H1 (cell line): Measurements from ENCODE around the gene CPA1. TPM values are rescaled to one million over a fixed set of nuclear protein-coding genes. Genes with fewer than 3 reads are reported as not detected.

ENCODE experiments used
- CTCF ChIA-PET: fragments of 300-600 bp; sonication (Branson Sonifier 250); formaldehyde crosslinking; loops from one replicate; lab custom pipeline; 2021; ENCODE audit not compliant: partially characterized antibody; lab: Charles Lee
- POLR2A ChIA-PET: fragments of 300-600 bp; sonication (Branson Sonifier 250); formaldehyde crosslinking; loops from one replicate; lab custom pipeline; 2021; ENCODE audit warnings: inconsistent platforms; ENCODE audit not compliant: partially characterized antibody; lab: Charles Lee
- DNase-seq, 2 experiments: peaks; one replicate each; pipeline versions ENCODE4 v3.0.0 to v3.0.0-alpha.2; 2010 to 2022; ENCODE audit warnings: low spot score in 2 of 2, low read depth in 1 of 2, mixed read lengths in 1 of 2
- FAIRE-seq: peaks from 2 replicates; lab custom pipeline; 2011; peaks lifted over from hg19 to GRCh38; lab: Jason Lieb, UNC
- H2AFZ ChIP-seq: 2 replicates; pipeline ENCODE4 v1.8.1; 2012; ENCODE audit warnings: low read length, inconsistent platforms
- H2AK5ac ChIP-seq: 2 replicates; pipeline ENCODE4 v1.6.1; 2013; ENCODE audit warnings: low read depth, low read length
- H2BK120ac ChIP-seq: replicated peaks from 2 replicates; pipeline ENCODE3; 2013; ENCODE audit warnings: low read depth, low read length, inconsistent platforms
- H2BK12ac ChIP-seq: 2 replicates; pipeline ENCODE4 v1.6.1; 2013; ENCODE audit warnings: low read depth, low read length
- H2BK15ac ChIP-seq: 2 replicates; pipeline ENCODE4 v1.6.1; 2013; ENCODE audit warnings: low read length
- H2BK20ac ChIP-seq: 2 replicates; pipeline ENCODE4 v1.6.1; 2013; ENCODE audit warnings: low read length
- H2BK5ac ChIP-seq: 2 replicates; pipeline ENCODE4 v1.6.1; 2013; ENCODE audit warnings: low read depth, low read length
- H3K14ac ChIP-seq: 2 replicates; pipeline ENCODE4 v1.6.1; 2013; ENCODE audit warnings: inconsistent platforms; ENCODE audit not compliant: insufficient read length
- H3K18ac ChIP-seq: 2 replicates; pipeline ENCODE4 v1.6.1; 2013; ENCODE audit warnings: low read length; ENCODE audit errors: extremely low read depth
- H3K23ac ChIP-seq: 2 replicates; pipeline ENCODE4 v1.6.1; 2013; ENCODE audit warnings: inconsistent platforms; ENCODE audit not compliant: insufficient read length
- H3K23me2 ChIP-seq: 2 replicates; pipeline ENCODE4 v1.6.1; 2013; ENCODE audit warnings: low read depth, low read length
- H3K27ac ChIP-seq: 2 replicates; pipeline ENCODE4 v1.6.1; 2011; ENCODE audit warnings: low read depth, low read length, inconsistent platforms
- H3K27me3 ChIP-seq, 4 experiments: replicated peaks in 1 of 4; 1 replicate in 1 of 4; 2 replicates in 3 of 4; pipeline versions ENCODE4 v1.6.1 to v1.8.1; 2011 to 2013; ENCODE audit warnings: low read length in 3 of 4, mild to moderate bottlenecking in 3 of 4, inconsistent platforms in 2 of 4, mixed read lengths in 2 of 4, moderate library complexity in 1 of 4; ENCODE audit not compliant: control insufficient read depth in 3 of 4, insufficient read depth in 3 of 4; ENCODE audit errors: extremely low read depth in 1 of 4
- H3K36me3 ChIP-seq, 4 experiments: 2 replicates each; pipeline versions ENCODE4 v1.6.1 to v1.8.1; 2011 to 2013; ENCODE audit warnings: mild to moderate bottlenecking in 4 of 4, low read length in 3 of 4, moderate library complexity in 2 of 4, control low read depth in 1 of 4, inconsistent platforms in 1 of 4; ENCODE audit not compliant: insufficient read depth in 4 of 4, control insufficient read depth in 2 of 4
- H3K4ac ChIP-seq: replicated peaks from 2 replicates; pipeline ENCODE3; 2013; ENCODE audit warnings: low read length, low read depth, mixed read lengths, inconsistent platforms; ENCODE audit not compliant: insufficient read length
- H3K4me1 ChIP-seq, 4 experiments: replicated peaks in 1 of 4; 1 replicate in 1 of 4; 2 replicates in 3 of 4; pipeline versions ENCODE4 v1.6.1 to v1.8.1; 2011 to 2013; ENCODE audit warnings: low read length in 3 of 4, inconsistent platforms in 2 of 4, mixed read lengths in 1 of 4; ENCODE audit not compliant: insufficient read depth in 4 of 4, control insufficient read depth in 3 of 4
- H3K4me2 ChIP-seq, 2 experiments: 2 replicates each; pipeline versions ENCODE4 v1.6.1 to v1.8.1; 2011 to 2013; ENCODE audit warnings: low read depth in 2 of 2, low read length in 2 of 2, control low read depth in 1 of 2, inconsistent platforms in 1 of 2, mild to moderate bottlenecking in 1 of 2; ENCODE audit not compliant: insufficient read depth in 1 of 2
- H3K4me3 ChIP-seq, 4 experiments: fragments of 200-600, 300-600 bp in 1 of 4; sonication (generic), shearing (Covaris generic), sonication (Bioruptor Twin) in 1 of 4; 2 replicates each; pipeline versions ENCODE4 v1.5.1 to v1.8.1; 2011 to 2016; ENCODE audit warnings: low read length in 4 of 4, low read depth in 3 of 4, control low read depth in 2 of 4, inconsistent platforms in 2 of 4, mild to moderate bottlenecking in 2 of 4, mixed read lengths in 1 of 4, moderate library complexity in 1 of 4; ENCODE audit not compliant: insufficient read depth in 2 of 4; ENCODE audit errors: extremely low read depth in 1 of 4
- H3K56ac ChIP-seq: replicated peaks from 2 replicates; pipeline ENCODE3; 2013; ENCODE audit warnings: low read depth, mild to moderate bottlenecking, mixed read lengths, low read length, inconsistent platforms; ENCODE audit not compliant: insufficient read length
- H3K79me1 ChIP-seq: 2 replicates; pipeline ENCODE4 v1.6.1; 2013; ENCODE audit warnings: low read depth, low read length, control low read depth
- H3K79me2 ChIP-seq, 2 experiments: 2 replicates each; pipeline versions ENCODE4 v1.6.1 to v1.8.1; 2012 to 2013; ENCODE audit warnings: low read length in 2 of 2, mild to moderate bottlenecking in 2 of 2, inconsistent platforms in 1 of 2; ENCODE audit not compliant: insufficient read depth in 2 of 2, control insufficient read depth in 1 of 2
- H3K9ac ChIP-seq, 4 experiments: replicated peaks in 1 of 4; 1 replicate in 1 of 4; 2 replicates in 3 of 4; pipeline versions ENCODE4 v1.6.1 to v1.8.1; 2011 to 2013; ENCODE audit warnings: low read depth in 3 of 4, low read length in 3 of 4, control low read depth in 2 of 4, mild to moderate bottlenecking in 2 of 4, moderate library complexity in 2 of 4, inconsistent platforms in 1 of 4; ENCODE audit errors: extremely low read depth in 1 of 4
- H3K9me3 ChIP-seq, 2 experiments: 2 replicates each; pipeline versions ENCODE4 v1.6.1 to v1.8.1; 2012 to 2013; ENCODE audit warnings: mild to moderate bottlenecking in 2 of 2, moderate library complexity in 2 of 2, control low read depth in 1 of 2, inconsistent platforms in 1 of 2, low read depth in 1 of 2, low read length in 1 of 2, mixed read lengths in 1 of 2; ENCODE audit not compliant: insufficient read depth in 2 of 2
- H4K20me1 ChIP-seq, 2 experiments: replicated peaks in 1 of 2; 2 replicates each; pipeline versions ENCODE3 to v1.8.1; 2011 to 2013; ENCODE audit warnings: inconsistent platforms in 2 of 2, low read length in 2 of 2, mild to moderate bottlenecking in 1 of 2; ENCODE audit not compliant: insufficient read depth in 2 of 2, control insufficient read depth in 1 of 2
- H4K5ac ChIP-seq: 2 replicates; pipeline ENCODE4 v1.6.1; 2013; ENCODE audit warnings: low read length, low read depth, mixed read lengths, inconsistent platforms; ENCODE audit not compliant: insufficient read length
- H4K8ac ChIP-seq: 2 replicates; pipeline ENCODE4 v1.8.0; 2013; ENCODE audit warnings: mild to moderate bottlenecking, moderate library complexity, low read length, inconsistent platforms; ENCODE audit not compliant: insufficient read depth; ENCODE audit errors: extremely low read depth
- H4K91ac ChIP-seq: replicated peaks from 2 replicates; pipeline ENCODE3; 2013; ENCODE audit warnings: low read length, mixed read lengths, inconsistent platforms; ENCODE audit not compliant: insufficient read length
- ASH2L ChIP-seq: fragments of 200-600, 300-600 bp; sonication (generic); IDR thresholded peaks from one replicate; pipeline ENCODE4 v1.7.1; 2017; ENCODE audit warnings: low read length
- BACH1 ChIP-seq: IDR thresholded peaks from 2 replicates; pipeline ENCODE4 v1.6.1; 2012; ENCODE audit warnings: low read length, improper control_type of control experiment
- BRCA1 ChIP-seq: IDR thresholded peaks from 2 replicates; pipeline ENCODE4 v1.6.1; 2012; ENCODE audit warnings: low read depth, low read length, improper control_type of control experiment
- EZH2 ChIP-seq: fragments of 200-600 bp; sonication (generic); IDR thresholded peaks from 2 replicates; pipeline ENCODE4 v1.7.1; 2012; ENCODE audit warnings: low read depth, mild to moderate bottlenecking, moderate library complexity, low read length, inconsistent platforms; ENCODE audit not compliant: severe bottlenecking
- GABPA ChIP-seq: IDR thresholded peaks from 2 replicates; pipeline ENCODE4 v1.6.1; 2011; ENCODE audit warnings: mild to moderate bottlenecking, low read length, moderate library complexity, borderline replicate concordance; ENCODE audit not compliant: insufficient read depth
- MAFK ChIP-seq: IDR thresholded peaks from 2 replicates; pipeline ENCODE4 v1.6.1; 2012; ENCODE audit warnings: low read depth, mild to moderate bottlenecking, improper control_type of control experiment, low read length
- POLR2A ChIP-seq, 2 experiments: IDR thresholded peaks; 1 replicate in 1 of 2; 2 replicates in 1 of 2; pipeline ENCODE4 v1.6.1; 2011; ENCODE audit warnings: low read depth in 2 of 2, low read length in 2 of 2, mild to moderate bottlenecking in 2 of 2; ENCODE audit errors: control extremely low read depth in 1 of 2
- SIRT6 ChIP-seq: IDR thresholded peaks from one replicate; pipeline ENCODE4 v1.7.1; 2012; ENCODE audit warnings: low read length, inconsistent platforms
- SP2 ChIP-seq: IDR thresholded peaks from 2 replicates; pipeline ENCODE4 v1.6.1; 2012; ENCODE audit warnings: mild to moderate bottlenecking, low read length, inconsistent platforms
- SRF ChIP-seq: IDR thresholded peaks from 2 replicates; pipeline ENCODE4 v1.6.1; 2011; ENCODE audit warnings: mild to moderate bottlenecking, low read depth, low read length, moderate library complexity
- TAF7 ChIP-seq: optimal IDR thresholded peaks from 2 replicates; pipeline ENCODE3; 2011; ENCODE audit warnings: low read depth, mild to moderate bottlenecking, inconsistent platforms, low read length, moderate library complexity, borderline replicate concordance
- ZNF274 ChIP-seq: IDR thresholded peaks from 2 replicates; pipeline ENCODE4 v1.7.0; 2012; ENCODE audit warnings: low read length, borderline replicate concordance; ENCODE audit errors: extremely low read depth
- WGBS, 2 experiments: shearing (Covaris generic) in 1 of 2; methylation state at CpG; one replicate each; pipeline versions ENCODE4 v1.1.6 to v1.1.7; 2013 to 2015; ENCODE audit warnings: low lambda C conversion rate in 2 of 2, mixed read lengths in 2 of 2, inconsistent platforms in 1 of 2, low coverage in 1 of 2, missing lambda C conversion rate in 1 of 2; ENCODE audit not compliant: insufficient replicate concordance in 2 of 2, insufficient coverage in 1 of 2, insufficient read length in 1 of 2; ENCODE audit errors: extremely low coverage in 1 of 2, missing lambda C conversion rate in 1 of 2; 5-methylcytosine and 5-hydroxymethylcytosine counted together
- polyA plus RNA-seq, 7 experiments: library from polyadenylated mRNA; depleted of rRNA in 3 of 7; stranded (reverse) in 5 of 7; unstranded in 2 of 7; fragments of >200 nt in 5 of 7; fragments of 200-250 nt in 2 of 7; gene quantifications; 1 replicate in 5 of 7; 2 replicates in 1 of 7; 4 replicates in 1 of 7; pipeline versions ENCODE4 v1.2.1 to v1.2.3, GENCODE V29; 2011 to 2013; ENCODE audit warnings: missing spikeins in 2 of 7, mixed read lengths in 2 of 7
- total RNA-seq: library from RNA; stranded (reverse); fragmentation: NEBNext Ultra II Directional; extraction: Animal tissue kit (Norgen Biotek cat#: 25700); gene quantifications from 2 replicates; pipeline ENCODE4 v1.2.1, GENCODE V29; 2021
- TF ChIP-seq, protein P1 (sequence below): IDR thresholded peaks from 2 replicates; pipeline ENCODE4 v1.6.1; 2011; ENCODE audit warnings: low read length, improper control_type of control experiment

Gene CPA1
- total and polyA plus RNA-seq, 2 of the 8 experiments (the other 6 are each of a cell fraction or from before 2014, with no cell fraction given), result not detected

DNA sequence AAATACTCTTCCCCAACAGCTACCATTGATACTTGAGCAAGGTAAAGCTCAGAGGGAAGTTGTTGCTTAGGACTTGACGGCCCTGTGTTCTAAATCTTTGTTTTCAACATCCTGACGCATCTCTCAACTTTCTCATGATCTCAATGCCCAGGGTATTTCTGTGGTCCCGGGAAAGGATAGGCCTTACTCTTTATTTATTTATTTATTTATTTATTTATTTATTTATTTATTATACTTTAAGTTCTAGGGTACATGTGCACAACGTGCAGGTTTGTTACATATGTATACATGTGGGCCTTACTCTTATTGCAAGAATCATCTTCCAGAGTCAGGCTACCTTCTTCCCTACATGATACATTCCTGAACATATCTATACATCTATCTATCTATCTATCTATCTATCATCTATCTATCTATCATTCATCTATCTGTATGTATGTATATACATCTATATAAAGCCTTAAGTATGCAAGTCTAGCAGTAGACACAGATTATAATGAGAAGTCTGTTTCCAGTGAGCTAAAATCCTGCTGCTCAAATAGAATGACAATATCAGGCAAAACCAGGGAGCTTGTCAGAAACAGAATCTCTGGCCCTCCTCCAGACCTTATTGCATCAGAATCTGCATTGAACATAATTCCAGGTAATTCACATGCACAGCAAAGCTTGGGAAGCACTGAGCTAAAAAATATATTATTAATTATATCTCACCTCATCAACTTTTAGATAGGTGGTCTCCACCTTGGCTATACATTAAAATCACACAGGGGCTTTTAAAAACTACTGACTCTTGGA, 47.8 kb upstream of the CPA1 start:
- FAIRE-seq, result no peak
- TF ChIP-seq EZH2 (no peak), MAFK (no peak), ASH2L (no peak), BACH1 (no peak), SIRT6 (no peak), ZNF274 (no peak), GABPA (no peak), BRCA1 (no peak), SP2 (no peak), TAF7 (no peak), POLR2A (IDR thresholded peaks at IDR 0.05; ENCODE audit: control extremely low read depth in 1 of 2, low read depth in 2 of 2, low read length in 2 of 2) (no peak), SRF (no peak)
- TF ChIP-seq, protein P1, sequence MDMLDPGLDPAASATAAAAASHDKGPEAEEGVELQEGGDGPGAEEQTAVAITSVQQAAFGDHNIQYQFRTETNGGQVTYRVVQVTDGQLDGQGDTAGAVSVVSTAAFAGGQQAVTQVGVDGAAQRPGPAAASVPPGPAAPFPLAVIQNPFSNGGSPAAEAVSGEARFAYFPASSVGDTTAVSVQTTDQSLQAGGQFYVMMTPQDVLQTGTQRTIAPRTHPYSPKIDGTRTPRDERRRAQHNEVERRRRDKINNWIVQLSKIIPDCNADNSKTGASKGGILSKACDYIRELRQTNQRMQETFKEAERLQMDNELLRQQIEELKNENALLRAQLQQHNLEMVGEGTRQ, result no peak

More for the DNA sequence above, 47.8 kb upstream of the CPA1 start:
- Histone ChIP-seq H2BK12ac (no peak overlapping the region), H3K4ac (no peak overlapping the region), H4K5ac (no peak overlapping the region), H3K23ac (no peak overlapping the region), H2AK5ac (no peak overlapping the region), H3K36me3 (no peaks in the 10 kb centered on the region), H3K27ac (no peak overlapping the region), H4K91ac (no peak overlapping the region), H3K4me1 (peaks cover 0 to 2% (median under 1%) of the 10 kb centered on the region in 4 experiments; a peak in 1 of 7 replicates), H3K9ac (no peak overlapping the region), H3K79me1 (no peaks in the 10 kb centered on the region), H3K4me3 (no peak overlapping the region), H3K23me2 (no peaks in the 10 kb centered on the region), H3K18ac (no peak overlapping the region), H4K8ac (no peak overlapping the region), H3K14ac (no peak overlapping the region), H3K27me3 (no peaks in the 10 kb centered on the region), H2BK5ac (no peak overlapping the region), H2AFZ (no peak overlapping the region), H3K79me2 (no peaks in the 10 kb centered on the region), H2BK120ac (no peak overlapping the region), H2BK20ac (no peak overlapping the region), H3K9me3 (no peaks in the 10 kb centered on the region), H2BK15ac (no peak overlapping the region), H3K56ac (no peak overlapping the region), H4K20me1 (no peaks in the 10 kb centered on the region), H3K4me2 (no peak overlapping the region)
- CTCF ChIA-PET, result interaction anchor here (0.9 to 1.7 kb wide), 4 partner anchors 10 to 159 kb away, joined by 3 read pairs; partner anchors contain the start of gene CPA1
- 85% methylated on average over 4 of the region's 4 CpGs; no CpG with 5 or more reads in 1 of the 2 experiments for WGBS, 2 experiments
- POLR2A ChIA-PET, result interaction anchor here (0.6 kb wide), 1 partner anchor 381 kb away, joined by 5 read pairs; no protein-coding TSS in a partner anchor
- DNase-seq, result no peak
